Measurements from ENCODE around the gene RHBDD1.
A peak's percentile ranks its signal among the peaks of the same experiment; 100 is the strongest.

Gene RHBDD1

GRCh38 chr2:226797289-226797988, 38.4 kb upstream of the RHBDD1 start:
- H3K4me3 Mint-ChIP-seq, result no peak overlapping the region
- H3K9me3 Mint-ChIP-seq, result no peaks in the 10 kb centered on the region
- H3K27me3 Mint-ChIP-seq, result no peaks in the 10 kb centered on the region
- peak overlapping the region; percentile 12 for H3K27ac Mint-ChIP-seq
- peaks cover 59% of the 10 kb centered on the region for H3K4me1 Mint-ChIP-seq
- H3K36me3 Mint-ChIP-seq, result no peaks in the 10 kb centered on the region

- Mint-ChIP-seq H3K4me1 (peaks cover 58% of the 10 kb centered on the region), H3K27me3 (no peaks in the 10 kb centered on the region), H3K36me3 (no peaks in the 10 kb centered on the region), H3K27ac (no peak overlapping the region), H3K9me3 (no peaks in the 10 kb centered on the region), H3K4me3 (peak overlapping the region; percentile 87)
Observed at GRCh38 chr2:226797989-226798421, 37.8 kb upstream of the RHBDD1 start.

- H3K27me3 Mint-ChIP-seq, result no peaks in the 10 kb centered on the region
- H3K4me3 Mint-ChIP-seq, result peak overlapping the region; percentile 87
- peaks cover 52% of the 10 kb centered on the region for H3K4me1 Mint-ChIP-seq
- H3K9me3 Mint-ChIP-seq, result no peaks in the 10 kb centered on the region
- H3K27ac Mint-ChIP-seq, result peak overlapping the region; percentile 41
- H3K36me3 Mint-ChIP-seq, result no peaks in the 10 kb centered on the region
Observed at GRCh38 chr2:226798422-226799210, 37.2 kb upstream of the RHBDD1 start.

- no peaks in the 10 kb centered on the region for H3K9me3 Mint-ChIP-seq
- peak within 1 kb of the TSS; percentile 68 for H3K27ac Mint-ChIP-seq
- H3K4me1 Mint-ChIP-seq, result peaks cover 44% of the 10 kb centered on the region
- peaks cover under 1% of the 10 kb centered on the region for H3K27me3 Mint-ChIP-seq
- H3K36me3 Mint-ChIP-seq, result no peaks in the 10 kb centered on the region
- H3K4me3 Mint-ChIP-seq, result peak within 1 kb of the TSS; percentile 88
Observed at GRCh38 chr2:226799211-226799975, 36.5 kb upstream of the RHBDD1 start, which contains the start of gene IRS1. Gene IRS1 (minus strand): TSS chr2:226799820. CDS start chr2:226798738, 1,082 bp downstream.

- Mint-ChIP-seq H3K4me1 (peaks cover 39% of the 10 kb centered on the region), H3K9me3 (no peaks in the 10 kb centered on the region), H3K4me3 (peak overlapping the region; percentile 88), H3K36me3 (no peaks in the 10 kb centered on the region), H3K27me3 (peaks cover 2% of the 10 kb centered on the region), H3K27ac (peak overlapping the region; percentile 68)
Observed at GRCh38 chr2:226799976-226800940, 35.6 kb upstream of the RHBDD1 start.

GRCh38 chr2:226800941-226801784, 34.7 kb upstream of the RHBDD1 start:
- peak overlapping the region; percentile 68 for H3K27ac Mint-ChIP-seq

GRCh38 chr2:226802573-226802972, 33.3 kb upstream of the RHBDD1 start:
- H3K27ac Mint-ChIP-seq, result no peak overlapping the region
- H3K9me3 Mint-ChIP-seq, result no peaks in the 10 kb centered on the region
- peak overlapping the region; percentile 37 for H3K4me3 Mint-ChIP-seq
- peaks cover 24% of the 10 kb centered on the region for H3K4me1 Mint-ChIP-seq
- H3K36me3 Mint-ChIP-seq, result no peaks in the 10 kb centered on the region
- H3K27me3 Mint-ChIP-seq, result peaks cover 9% of the 10 kb centered on the region

More at GRCh38 chr2:226800941-226801784, 34.7 kb upstream of the RHBDD1 start:
- Mint-ChIP-seq H3K4me3 (peak overlapping the region; percentile 88), H3K9me3 (no peaks in the 10 kb centered on the region), H3K27me3 (peaks cover 3% of the 10 kb centered on the region), H3K36me3 (no peaks in the 10 kb centered on the region), H3K4me1 (peaks cover 36% of the 10 kb centered on the region)

- Mint-ChIP-seq H3K27me3 (peaks cover 13% of the 10 kb centered on the region), H3K27ac (no peak overlapping the region), H3K4me3 (no peak overlapping the region), H3K4me1 (peaks cover 24% of the 10 kb centered on the region), H3K9me3 (no peaks in the 10 kb centered on the region), H3K36me3 (no peaks in the 10 kb centered on the region)
Observed at GRCh38 chr2:226803410-226803809, 32.4 kb upstream of the RHBDD1 start.

- peaks cover 30% of the 10 kb centered on the region for H3K27me3 Mint-ChIP-seq
Observed at GRCh38 chr2:226813148-226813701, 22.6 kb upstream of the RHBDD1 start.

GRCh38 chr2:226818930-226819329, 16.9 kb upstream of the RHBDD1 start:
- peaks cover 2% of the 10 kb centered on the region for H3K36me3 Mint-ChIP-seq
- peaks cover 6% of the 10 kb centered on the region for H3K27me3 Mint-ChIP-seq
- H3K4me1 Mint-ChIP-seq, result no peaks in the 10 kb centered on the region
- H3K9me3 Mint-ChIP-seq, result no peaks in the 10 kb centered on the region
- no peak overlapping the region for H3K4me3 Mint-ChIP-seq
- no peak overlapping the region for H3K27ac Mint-ChIP-seq

More at GRCh38 chr2:226813148-226813701, 22.6 kb upstream of the RHBDD1 start:
- no peaks in the 10 kb centered on the region for H3K36me3 Mint-ChIP-seq
- no peak overlapping the region for H3K27ac Mint-ChIP-seq
- no peak overlapping the region for H3K4me3 Mint-ChIP-seq
- H3K4me1 Mint-ChIP-seq, result no peaks in the 10 kb centered on the region
- H3K9me3 Mint-ChIP-seq, result peaks cover 4% of the 10 kb centered on the region

GRCh38 chr2:226825056-226825455, 10.8 kb upstream of the RHBDD1 start:
- Mint-ChIP-seq H3K27ac (no peak overlapping the region), H3K27me3 (peaks cover under 1% of the 10 kb centered on the region), H3K36me3 (peaks cover 2% of the 10 kb centered on the region), H3K4me3 (no peak overlapping the region), H3K9me3 (no peaks in the 10 kb centered on the region), H3K4me1 (peaks cover 13% of the 10 kb centered on the region)

- Mint-ChIP-seq H3K27ac (peak overlapping the region; percentile 14), H3K4me3 (no peak overlapping the region), H3K27me3 (no peaks in the 10 kb centered on the region), H3K36me3 (peaks cover 10% of the 10 kb centered on the region), H3K4me1 (peaks cover 28% of the 10 kb centered on the region), H3K9me3 (peaks cover 6% of the 10 kb centered on the region)
Observed at GRCh38 chr2:226828191-226828590, 7.7 kb upstream of the RHBDD1 start.

- peaks cover 12% of the 10 kb centered on the region for H3K36me3 Mint-ChIP-seq
- no peaks in the 10 kb centered on the region for H3K27me3 Mint-ChIP-seq
- no peak overlapping the region for H3K4me3 Mint-ChIP-seq
- H3K27ac Mint-ChIP-seq, result peak overlapping the region; percentile 87
- H3K9me3 Mint-ChIP-seq, result peaks cover 6% of the 10 kb centered on the region
- peaks cover 41% of the 10 kb centered on the region for H3K4me1 Mint-ChIP-seq
Observed at GRCh38 chr2:226829721-226830631, 5.9 kb upstream of the RHBDD1 start.
